HG03045 (cell line): ENCODE measurements around the gene SGCE.

Experiments used
- ATAC-seq: cut with Tn5 transposase; IDR thresholded peaks from one replicate; pipeline ENCODE4 v1.9.1; 2021; ENCODE audit warnings: mild to moderate bottlenecking, moderate library complexity; ENCODE audit not compliant: unreplicated experiment

The SGCE gene

GRCh38 chr7:94630855-94631254 is 25.1 kb downstream of the SGCE start:
- no peak for ATAC-seq

- no peak for ATAC-seq
Measured at GRCh38 chr7:94623820-94624219, 32.1 kb downstream of the SGCE start.

- peak; percentile 8 for ATAC-seq
Measured at GRCh38 chr7:94621120-94621519, 34.8 kb downstream of the SGCE start.

GRCh38 chr7:94620703-94621118 is 35.2 kb downstream of the SGCE start:
- ATAC-seq: peak; percentile 99

GRCh38 chr7:94618126-94618525 is 37.8 kb downstream of the SGCE start:
- no peak for ATAC-seq

GRCh38 chr7:94616855-94617254 is 39.1 kb downstream of the SGCE start:
- ATAC-seq: no peak

GRCh38 chr7:94615666-94616065 is 40.3 kb downstream of the SGCE start:
- no peak for ATAC-seq

GRCh38 chr7:94612661-94613060 is 43.3 kb downstream of the SGCE start:
- no peak for ATAC-seq

GRCh38 chr7:94612253-94612652 is 43.7 kb downstream of the SGCE start:
- ATAC-seq: no peak

- no peak for ATAC-seq
Measured at GRCh38 chr7:94609561-94609960, 46.4 kb downstream of the SGCE start.

GRCh38 chr7:94605031-94605430 is 50.9 kb downstream of the SGCE start:
- no peak for ATAC-seq

GRCh38 chr7:94602181-94602580 is 53.8 kb downstream of the SGCE start:
- ATAC-seq: no peak

GRCh38 chr7:94600267-94600666 is 55.7 kb downstream of the SGCE start:
- ATAC-seq: no peak

- no peak for ATAC-seq
Measured at GRCh38 chr7:94595717-94596116, 60.2 kb downstream of the SGCE start.

GRCh38 chr7:94594882-94595281 is 61.1 kb downstream of the SGCE start:
- no peak for ATAC-seq

- ATAC-seq: no peak
Measured at GRCh38 chr7:94591176-94591575, 64.8 kb downstream of the SGCE start.

GRCh38 chr7:94590526-94591162 is 65.3 kb downstream of the SGCE start:
- no peak for ATAC-seq

GRCh38 chr7:94588075-94588474 is 67.9 kb downstream of the SGCE start:
- no peak for ATAC-seq

GRCh38 chr7:94584113-94584512 is 71.8 kb downstream of the SGCE start:
- no peak for ATAC-seq

- ATAC-seq: no peak
Measured at GRCh38 chr7:94580601-94581000, 75.3 kb downstream of the SGCE start.

- no peak for ATAC-seq
Measured at GRCh38 chr7:94579470-94579869, 76.5 kb downstream of the SGCE start.

GRCh38 chr7:94578614-94579013 is 77.3 kb downstream of the SGCE start:
- no peak for ATAC-seq

- ATAC-seq: no peak
Measured at GRCh38 chr7:94577357-94577756, 78.6 kb downstream of the SGCE start.
